Keratinocyte (primary cell): ENCODE data around the gene HIGD1C.

Experiments
- CTCF ChIP-seq, 3 experiments: IDR thresholded peaks in 1 of 3; conservative IDR thresholded peaks in 1 of 3; optimal IDR thresholded peaks in 1 of 3; 2 replicates in 2 of 3; 3 replicates in 1 of 3; pipeline versions ENCODE3 to v1.5.1; 2011; ENCODE audit warnings: low read length in 3 of 3, mild to moderate bottlenecking in 3 of 3, moderate library complexity in 2 of 3, control low read depth in 1 of 3, inconsistent platforms in 1 of 3; ENCODE audit not compliant: insufficient read depth in 2 of 3; ENCODE audit errors: extremely low read depth in 1 of 3
- EZH2 ChIP-seq: IDR thresholded peaks from one replicate; pipeline ENCODE4 v1.6.1; 2012; ENCODE audit warnings: inconsistent platforms, mild to moderate bottlenecking, low read length, moderate library complexity

GRCh38 chr12:50927766-50928224 lies 24.5 kb upstream of the HIGD1C start:
- TF ChIP-seq EZH2 (no peak), CTCF (optimal IDR thresholded peaks at IDR 0.05 in 1 of 3, IDR thresholded peaks at IDR 0.05 in 1 of 3, conservative IDR thresholded peaks at IDR 0.05 in 1 of 3; ENCODE audit: extremely low read depth in 1 of 3, insufficient read depth in 2 of 3, low read length in 3 of 3) (no peak)
